K562 (cell line): Measurements from ENCODE around the gene RPL28. TPM values are rescaled to one million over a fixed set of nuclear protein-coding genes. Genes with fewer than 3 reads are reported as not detected.

ENCODE experiments used
- AFF4 ChIP-seq: sonication (generic); formaldehyde crosslinking; IDR thresholded peaks from 2 replicates; pipeline ENCODE4 v1.8.0; 2023; ENCODE audit warnings: mild to moderate bottlenecking, missing genetic modification reagents
- ARID2 ChIP-seq: fragments of 450-650 bp; IDR thresholded peaks from 2 replicates; pipeline ENCODE4 v1.6.1; 2017; ENCODE audit warnings: antibody characterized with exemption, mild to moderate bottlenecking
- FOXA3 ChIP-seq, 2 experiments: fragments of 450-650 bp in 1 of 2; sonication (generic) in 1 of 2; formaldehyde crosslinking; IDR thresholded peaks in 1 of 2; conservative IDR thresholded peaks in 1 of 2; 2 replicates each; pipeline versions ENCODE4 v1.4.0 to v1.8.0; 2020 to 2022; ENCODE audit warnings: mild to moderate bottlenecking in 2 of 2, missing genetic modification reagents in 1 of 2
- GATA2 ChIP-seq: sonication (generic); formaldehyde crosslinking; IDR thresholded peaks from 2 replicates; pipeline ENCODE4 v1.4.0; 2020; ENCODE audit warnings: mild to moderate bottlenecking, missing genetic modification reagents
- GATAD2A ChIP-seq: fragments of 450-650 bp; IDR thresholded peaks from 2 replicates; pipeline ENCODE4 v1.6.1; 2017
- HDAC2 ChIP-seq: fragments of 450-650 bp; IDR thresholded peaks from 2 replicates; pipeline ENCODE4 v1.6.1; 2016; ENCODE audit warnings: mild to moderate bottlenecking
- HMGN3 ChIP-seq: IDR thresholded peaks from 2 replicates; pipeline ENCODE4 v1.6.1; 2011; ENCODE audit warnings: borderline replicate concordance, low read depth, mild to moderate bottlenecking, mixed read lengths, low read length; ENCODE audit not compliant: insufficient read length; ENCODE audit errors: extremely low read depth
- IRF9 ChIP-seq: fragments of 450-650 bp; IDR thresholded peaks from 2 replicates; pipeline ENCODE4 v1.6.1; 2016; ENCODE audit warnings: missing biosample characterization, missing genetic modification characterization
- L3MBTL2 ChIP-seq: fragments of 450-650 bp; IDR thresholded peaks from 2 replicates; pipeline ENCODE4 v1.6.1; 2016; ENCODE audit warnings: mild to moderate bottlenecking, moderate library complexity
- SMC3 ChIP-seq: conservative IDR thresholded peaks from 2 replicates; pipeline ENCODE4 v1.6.1; 2011; ENCODE audit warnings: low read depth, low read length, improper control_type of control experiment; ENCODE audit not compliant: insufficient read depth
- TEAD1 ChIP-seq, 2 experiments: fragments of 450-650 bp in 1 of 2; sonication (generic) in 1 of 2; formaldehyde crosslinking; IDR thresholded peaks; 2 replicates each; pipeline versions ENCODE4 v1.4.0 to v1.8.0; 2020 to 2022; ENCODE audit warnings: mild to moderate bottlenecking in 2 of 2, missing genetic modification reagents in 1 of 2
- TEAD4 ChIP-seq, 2 experiments: sonication (generic) in 1 of 2; formaldehyde crosslinking in 1 of 2; IDR thresholded peaks; 2 replicates each; pipeline versions ENCODE4 v1.6.1 to v1.8.0; 2012 to 2022; ENCODE audit warnings: borderline replicate concordance in 1 of 2, inconsistent platforms in 1 of 2, low read length in 1 of 2, mild to moderate bottlenecking in 1 of 2, missing genetic modification reagents in 1 of 2
- ZBED1 ChIP-seq: IDR thresholded peaks from 2 replicates; pipeline ENCODE4 v1.6.1; 2014
- ZC3H4 ChIP-seq: sonication (generic); formaldehyde crosslinking; IDR thresholded peaks from 2 replicates; pipeline ENCODE4 v1.9.0; 2021; ENCODE audit warnings: missing genetic modification reagents, borderline replicate concordance
- polyA plus RNA-seq, 8 experiments: library from polyadenylated mRNA; depleted of rRNA in 4 of 8; stranded (reverse) in 5 of 8; unstranded in 3 of 8; fragments of >200 nt; fragmentation: Nextera tagmentation in 2 of 8; fragmentation: Illumina TruSeq in 1 of 8; extraction: Ambion mirVana in 2 of 8; extraction: Trizol in 1 of 8; gene quantifications; 2 replicates each; pipeline versions ENCODE4 v1.2.1 to v1.2.3, GENCODE V29; 2011 to 2014; ENCODE audit warnings: inconsistent platforms in 1 of 8, missing spikeins in 1 of 8
- total RNA-seq, 7 experiments: library from RNA; depleted of rRNA in 6 of 7; stranded (reverse); fragments of >200 nt in 6 of 7; fragmentation: Illumina TruSeq in 2 of 7; extraction: Trizol in 2 of 7; gene quantifications; 2 replicates each; pipeline versions ENCODE4 v1.2.1 to v1.2.3, GENCODE V29; 2011 to 2021; ENCODE audit warnings: low replicate concordance in 1 of 7
- TF ChIP-seq, protein P1 (sequence below): fragments of 450-650 bp; IDR thresholded peaks from 2 replicates; pipeline ENCODE4 v1.6.1; 2016; ENCODE audit warnings: antibody characterized with exemption
- TF ChIP-seq, protein P2 (sequence below): sonication (generic); formaldehyde crosslinking; IDR thresholded peaks from 2 replicates; pipeline ENCODE4 v1.8.0; 2022; ENCODE audit warnings: mild to moderate bottlenecking, missing genetic modification reagents
- TF ChIP-seq, protein P3 (sequence below), 2 experiments: fragments of 450-650 bp in 1 of 2; IDR thresholded peaks; 2 replicates each; pipeline ENCODE4 v1.6.1; 2011 to 2017; ENCODE audit warnings: low read depth in 2 of 2, antibody characterized with exemption in 1 of 2, borderline replicate concordance in 1 of 2, low read length in 1 of 2, mild to moderate bottlenecking in 1 of 2, mixed read lengths in 1 of 2; ENCODE audit not compliant: control insufficient read depth in 1 of 2

The RPL28 gene
- total and polyA plus RNA-seq, 9 of the 15 experiments (the other 6 are each of a cell fraction or from before 2014, with no cell fraction given) = 124 to 3,106 (median 622) TPM

DNA sequence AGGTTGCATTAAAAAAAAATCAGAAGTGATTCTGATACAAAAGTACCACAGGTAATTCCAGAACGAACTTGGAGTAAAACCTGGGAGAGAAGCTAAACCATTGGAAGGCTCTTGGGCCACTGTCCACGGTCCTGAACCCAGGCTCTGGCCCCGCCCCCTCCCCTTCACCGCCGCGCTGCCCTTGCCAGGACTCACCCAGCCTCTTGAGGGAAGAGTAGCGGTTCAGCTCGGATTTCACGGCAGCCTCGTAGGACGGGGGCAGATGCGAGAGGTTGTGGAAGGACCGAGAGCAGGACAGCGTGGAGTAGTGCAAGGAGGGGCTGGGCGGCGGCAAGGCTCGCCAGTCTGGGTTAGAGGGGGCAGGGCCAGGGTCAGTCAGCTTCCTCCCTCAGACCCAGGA lies 51.7 kb downstream of the RPL28 start (continued):
- TF ChIP-seq, protein P1, sequence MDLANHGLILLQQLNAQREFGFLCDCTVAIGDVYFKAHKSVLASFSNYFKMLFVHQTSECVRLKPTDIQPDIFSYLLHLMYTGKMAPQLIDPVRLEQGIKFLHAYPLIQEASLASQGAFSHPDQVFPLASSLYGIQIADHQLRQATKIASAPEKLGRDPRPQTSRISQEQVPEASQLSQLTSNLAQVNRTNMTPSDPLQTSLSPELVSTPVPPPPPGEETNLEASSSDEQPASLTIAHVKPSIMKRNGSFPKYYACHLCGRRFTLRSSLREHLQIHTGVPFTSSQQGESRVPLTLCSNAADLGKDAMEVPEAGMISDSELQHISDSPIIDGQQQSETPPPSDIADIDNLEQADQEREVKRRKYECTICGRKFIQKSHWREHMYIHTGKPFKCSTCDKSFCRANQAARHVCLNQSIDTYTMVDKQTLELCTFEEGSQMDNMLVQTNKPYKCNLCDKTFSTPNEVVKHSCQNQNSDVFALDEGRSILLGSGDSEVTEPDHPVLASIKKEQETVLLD = 0 out of 2 replicates have a peak, but pooled peaks have one; percentile 33
- peak in 1 of 2 experiments; percentile 76; a peak in 1 of 4 replicates for TF ChIP-seq TEAD1 (CRISPR knock-in tag; IDR thresholded peaks at IDR 0.05)
- TF ChIP-seq, protein P2, sequence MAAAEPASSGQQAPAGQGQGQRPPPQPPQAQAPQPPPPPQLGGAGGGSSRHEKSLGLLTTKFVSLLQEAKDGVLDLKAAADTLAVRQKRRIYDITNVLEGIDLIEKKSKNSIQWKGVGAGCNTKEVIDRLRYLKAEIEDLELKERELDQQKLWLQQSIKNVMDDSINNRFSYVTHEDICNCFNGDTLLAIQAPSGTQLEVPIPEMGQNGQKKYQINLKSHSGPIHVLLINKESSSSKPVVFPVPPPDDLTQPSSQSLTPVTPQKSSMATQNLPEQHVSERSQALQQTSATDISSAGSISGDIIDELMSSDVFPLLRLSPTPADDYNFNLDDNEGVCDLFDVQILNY (CRISPR knock-in tag) = no peak
- no peak for TF ChIP-seq GATAD2A
- TF ChIP-seq IRF9 (tag) = no peak
- TF ChIP-seq HDAC2 = peak; percentile 72; the same call in 1 of the 2 replicates
- no peak for TF ChIP-seq L3MBTL2
- TF ChIP-seq, protein P3, sequence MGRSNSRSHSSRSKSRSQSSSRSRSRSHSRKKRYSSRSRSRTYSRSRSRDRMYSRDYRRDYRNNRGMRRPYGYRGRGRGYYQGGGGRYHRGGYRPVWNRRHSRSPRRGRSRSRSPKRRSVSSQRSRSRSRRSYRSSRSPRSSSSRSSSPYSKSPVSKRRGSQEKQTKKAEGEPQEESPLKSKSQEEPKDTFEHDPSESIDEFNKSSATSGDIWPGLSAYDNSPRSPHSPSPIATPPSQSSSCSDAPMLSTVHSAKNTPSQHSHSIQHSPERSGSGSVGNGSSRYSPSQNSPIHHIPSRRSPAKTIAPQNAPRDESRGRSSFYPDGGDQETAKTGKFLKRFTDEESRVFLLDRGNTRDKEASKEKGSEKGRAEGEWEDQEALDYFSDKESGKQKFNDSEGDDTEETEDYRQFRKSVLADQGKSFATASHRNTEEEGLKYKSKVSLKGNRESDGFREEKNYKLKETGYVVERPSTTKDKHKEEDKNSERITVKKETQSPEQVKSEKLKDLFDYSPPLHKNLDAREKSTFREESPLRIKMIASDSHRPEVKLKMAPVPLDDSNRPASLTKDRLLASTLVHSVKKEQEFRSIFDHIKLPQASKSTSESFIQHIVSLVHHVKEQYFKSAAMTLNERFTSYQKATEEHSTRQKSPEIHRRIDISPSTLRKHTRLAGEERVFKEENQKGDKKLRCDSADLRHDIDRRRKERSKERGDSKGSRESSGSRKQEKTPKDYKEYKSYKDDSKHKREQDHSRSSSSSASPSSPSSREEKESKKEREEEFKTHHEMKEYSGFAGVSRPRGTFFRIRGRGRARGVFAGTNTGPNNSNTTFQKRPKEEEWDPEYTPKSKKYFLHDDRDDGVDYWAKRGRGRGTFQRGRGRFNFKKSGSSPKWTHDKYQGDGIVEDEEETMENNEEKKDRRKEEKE (IDR thresholded peaks at IDR 0.05; ENCODE audit: borderline replicate concordance in 1 of 2, control insufficient read depth in 1 of 2, low read depth in 2 of 2, low read length in 1 of 2) = no peak
- TF ChIP-seq ARID2 = no peak
- TF ChIP-seq HMGN3 = no peak
- no peak for TF ChIP-seq ZBED1
- TF ChIP-seq TEAD4 (IDR thresholded peaks at IDR 0.05; ENCODE audit: low read length) = no peak
- TF ChIP-seq TEAD4 (CRISPR knock-in tag; IDR thresholded peaks at IDR 0.05; ENCODE audit: borderline replicate concordance) = 0 out of 2 replicates have a peak, but pooled peaks have one; percentile 61
- peak; percentile 81; the same call in 1 of the 2 replicates for TF ChIP-seq AFF4 (CRISPR knock-in tag)
- no peak for TF ChIP-seq SMC3
- TF ChIP-seq GATA2 (CRISPR knock-in tag) = no peak
- TF ChIP-seq ZC3H4 (CRISPR knock-in tag) = no peak
- TF ChIP-seq FOXA3 (CRISPR knock-in tag; conservative IDR thresholded peaks at IDR 0.05 in 1 of 2, IDR thresholded peaks at IDR 0.05 in 1 of 2) = peak in 1 of 2 experiments; percentile 73; a peak in 1 of 4 replicates
